Liver (tissue), 9 donors: ENCODE measurements around the gene BDKRB2. TPM values are rescaled to one million over a fixed set of nuclear protein-coding genes. Genes with fewer than 3 reads are reported as not detected.
"Not testable (repeated sequence)": the region's sequence is repeated elsewhere in the genome, so short reads cannot be mapped to it uniquely, and the experiment has no call there.

Experiments used
- DNase-seq: peaks from one replicate; pipeline ENCODE4 v3.0.0-alpha.2; 2017; ENCODE audit warnings: low spot score
- H3K27ac ChIP-seq, 2 donors: one replicate each; pipeline ENCODE4 v1.7.0; 2013; ENCODE audit warnings: inconsistent platforms in 2 of 2, low read length in 2 of 2, control low read depth in 1 of 2, low read depth in 1 of 2, mild to moderate bottlenecking in 1 of 2
- H3K27me3 ChIP-seq, 4 donors: one replicate each; pipeline versions ENCODE4 v1.6.1 to v1.7.0; 2013; ENCODE audit warnings: low read length in 3 of 4, inconsistent platforms in 1 of 4, mild to moderate bottlenecking in 1 of 4, moderate library complexity in 1 of 4; ENCODE audit not compliant: control insufficient read depth in 4 of 4, insufficient read depth in 4 of 4
- H3K36me3 ChIP-seq, 4 donors: one replicate each; pipeline versions ENCODE4 v1.6.1 to v1.7.0; 2013; ENCODE audit warnings: low read length in 3 of 4, mild to moderate bottlenecking in 3 of 4, low read depth in 1 of 4, moderate library complexity in 1 of 4; ENCODE audit not compliant: control insufficient read depth in 4 of 4, insufficient read depth in 3 of 4
- H3K4me1 ChIP-seq, 4 donors: one replicate each; pipeline versions ENCODE4 v1.6.1 to v1.7.0; 2013; ENCODE audit warnings: low read length in 3 of 4, mild to moderate bottlenecking in 3 of 4, moderate library complexity in 1 of 4; ENCODE audit not compliant: control insufficient read depth in 4 of 4, insufficient read depth in 4 of 4
- H3K4me3 ChIP-seq, 3 donors: one replicate each; pipeline versions ENCODE4 v1.6.1 to v1.7.0; 2013; ENCODE audit warnings: low read length in 3 of 3, control low read depth in 1 of 3, low read depth in 1 of 3, mild to moderate bottlenecking in 1 of 3
- H3K9ac ChIP-seq, 2 donors: one replicate each; pipeline ENCODE4 v1.7.0; 2013; ENCODE audit warnings: low read length in 2 of 2, mild to moderate bottlenecking in 2 of 2, moderate library complexity in 2 of 2, control low read depth in 1 of 2, low read depth in 1 of 2
- H3K9me3 ChIP-seq, 4 donors: one replicate each; pipeline versions ENCODE4 v1.6.1 to v1.7.0; 2013; ENCODE audit warnings: low read length in 3 of 4; ENCODE audit not compliant: control insufficient read depth in 4 of 4
- EGR1 ChIP-seq, 2 donors: IDR thresholded peaks; 2 replicates each; pipeline ENCODE4 v1.6.1; 2016 to 2018; ENCODE audit warnings: antibody characterized with exemption in 2 of 2, low read depth in 2 of 2
- FOXA1 ChIP-seq: IDR thresholded peaks from 2 replicates; pipeline ENCODE4 v1.6.1; 2016; ENCODE audit warnings: antibody characterized with exemption
- FOXA2 ChIP-seq: IDR thresholded peaks from 2 replicates; pipeline ENCODE4 v1.6.1; 2016; ENCODE audit warnings: antibody characterized with exemption
- GABPA ChIP-seq, 2 donors: IDR thresholded peaks in 1 of 2; conservative IDR thresholded peaks in 1 of 2; 2 replicates each; pipeline ENCODE4 v1.6.1; 2016; ENCODE audit warnings: antibody characterized with exemption in 2 of 2, mild to moderate bottlenecking in 1 of 2, moderate library complexity in 1 of 2
- HNF4A ChIP-seq, 2 donors: conservative IDR thresholded peaks; 2 replicates each; pipeline ENCODE4 v1.6.1; 2016; ENCODE audit warnings: antibody characterized with exemption in 2 of 2, mild to moderate bottlenecking in 2 of 2
- HNF4G ChIP-seq: IDR thresholded peaks from 2 replicates; pipeline ENCODE4 v1.6.1; 2016; ENCODE audit warnings: antibody characterized with exemption
- JUND ChIP-seq, 2 donors: IDR thresholded peaks; 2 replicates each; pipeline ENCODE4 v1.6.1; 2016; ENCODE audit warnings: antibody characterized with exemption in 2 of 2
- NR2F2 ChIP-seq: IDR thresholded peaks from 2 replicates; pipeline ENCODE4 v1.6.1; 2016; ENCODE audit warnings: antibody characterized with exemption
- RAD21 ChIP-seq, 2 donors: IDR thresholded peaks; 2 replicates each; pipeline ENCODE4 v1.6.1; 2016; ENCODE audit warnings: antibody characterized with exemption in 2 of 2, mild to moderate bottlenecking in 2 of 2
- RXRA ChIP-seq, 2 donors: IDR thresholded peaks; 2 replicates each; pipeline ENCODE4 v1.6.1; 2017 to 2018; ENCODE audit warnings: antibody characterized with exemption in 2 of 2, mild to moderate bottlenecking in 1 of 2
- SP1 ChIP-seq: IDR thresholded peaks from 2 replicates; pipeline ENCODE4 v1.6.1; 2018; ENCODE audit warnings: antibody characterized with exemption, mild to moderate bottlenecking
- TAF1 ChIP-seq: conservative IDR thresholded peaks from 2 replicates; pipeline ENCODE4 v1.6.1; 2016; ENCODE audit warnings: antibody characterized with exemption, mild to moderate bottlenecking
- YY1 ChIP-seq: IDR thresholded peaks from 2 replicates; pipeline ENCODE4 v1.6.1; 2016; ENCODE audit warnings: antibody characterized with exemption, mild to moderate bottlenecking
- WGBS: extraction: QIAGEN DNeasy Blood & Tissue Kit; methylation state at CpG from one replicate; pipeline ENCODE4 v1.1.7; 2013; 5-methylcytosine and 5-hydroxymethylcytosine counted together
- polyA plus RNA-seq, 2 donors: library from polyadenylated mRNA; stranded (reverse) in 1 of 2; unstranded in 1 of 2; fragments of 200-250 nt in 1 of 2; fragments of >200 nt in 1 of 2; fragmentation: Nextera tagmentation in 1 of 2; extraction: Ambion mirVana in 1 of 2; gene quantifications; one replicate each; pipeline versions ENCODE4 v1.2.1 to v1.2.3, GENCODE V29; 2013 to 2015
- total RNA-seq, 2 donors: library from RNA; depleted of rRNA; stranded (reverse); fragments of >200 nt; gene quantifications; one replicate each; pipeline ENCODE4 v1.2.3, GENCODE V29; 2014
- TF ChIP-seq, protein P1 (sequence below): IDR thresholded peaks from 2 replicates; pipeline ENCODE4 v1.6.1; 2016; ENCODE audit warnings: antibody characterized with exemption
- TF ChIP-seq, protein P2 (sequence below): fragments of 150-350 bp; IDR thresholded peaks from 2 replicates; pipeline ENCODE4 v1.5.1; 2017; ENCODE audit warnings: improper control_type of control experiment, low read depth, low read length; ENCODE audit not compliant: missing input control
- TF ChIP-seq, protein P3 (sequence below): IDR thresholded peaks from 2 replicates; pipeline ENCODE4 v1.6.1; 2016; ENCODE audit warnings: antibody characterized with exemption, mild to moderate bottlenecking
- TF ChIP-seq, protein P4 (sequence below): IDR thresholded peaks from 2 replicates; pipeline ENCODE4 v1.6.1; 2016; ENCODE audit warnings: antibody characterized with exemption
- TF ChIP-seq, protein P5 (sequence below): IDR thresholded peaks from 2 replicates; pipeline ENCODE4 v1.6.1; 2016; ENCODE audit warnings: antibody characterized with exemption
- donor health status: healthy.
- donor health status: healthy.
- donor health status: healthy.
- donor health status: healthy.
- donor health status: healthy.

The BDKRB2 gene
- total and polyA plus RNA-seq, 4 donors, result 0.10 to 0.25 (median 0.17) TPM

DNA sequence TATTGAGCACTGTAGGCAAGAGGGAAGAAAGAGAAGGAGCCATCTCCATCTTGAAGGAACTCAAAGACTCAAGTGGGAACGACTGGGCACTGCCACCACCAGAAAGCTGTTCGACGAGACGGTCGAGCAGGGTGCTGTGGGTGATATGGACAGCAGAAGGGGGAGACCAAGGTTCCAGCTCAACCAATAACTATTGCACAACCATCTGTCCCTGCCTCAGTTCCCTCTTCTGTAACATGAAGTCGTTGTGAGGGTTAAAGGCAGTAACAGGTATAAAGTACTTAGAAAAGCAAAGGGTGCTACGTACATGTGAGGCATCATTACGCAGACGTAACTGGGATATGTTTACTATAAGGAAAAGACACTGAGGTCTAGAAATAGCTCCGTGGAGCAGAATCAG lies 37.5 kb downstream of the BDKRB2 start:
- Histone ChIP-seq H3K27ac (no peak overlapping the region), H3K9me3 (no peaks in the 10 kb centered on the region), H3K9ac (no peak overlapping the region), H3K27me3 (peaks cover 0 to 3% (median 0%) of the 10 kb centered on the region in 4 donors), H3K36me3 (no peaks in the 10 kb centered on the region), H3K4me1 (no peaks in the 10 kb centered on the region), H3K4me3 (no peak overlapping the region)
- 87% methylated on average over 10 of the region's 10 CpGs for WGBS
- no peak for DNase-seq
- TF ChIP-seq, protein P1, sequence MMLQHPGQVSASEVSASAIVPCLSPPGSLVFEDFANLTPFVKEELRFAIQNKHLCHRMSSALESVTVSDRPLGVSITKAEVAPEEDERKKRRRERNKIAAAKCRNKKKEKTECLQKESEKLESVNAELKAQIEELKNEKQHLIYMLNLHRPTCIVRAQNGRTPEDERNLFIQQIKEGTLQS, result no peak
- no peak for TF ChIP-seq FOXA1
- no peak for TF ChIP-seq GABPA (IDR thresholded peaks at IDR 0.05 in 1 of 2, conservative IDR thresholded peaks at IDR 0.05 in 1 of 2)
- TF ChIP-seq, protein P2, sequence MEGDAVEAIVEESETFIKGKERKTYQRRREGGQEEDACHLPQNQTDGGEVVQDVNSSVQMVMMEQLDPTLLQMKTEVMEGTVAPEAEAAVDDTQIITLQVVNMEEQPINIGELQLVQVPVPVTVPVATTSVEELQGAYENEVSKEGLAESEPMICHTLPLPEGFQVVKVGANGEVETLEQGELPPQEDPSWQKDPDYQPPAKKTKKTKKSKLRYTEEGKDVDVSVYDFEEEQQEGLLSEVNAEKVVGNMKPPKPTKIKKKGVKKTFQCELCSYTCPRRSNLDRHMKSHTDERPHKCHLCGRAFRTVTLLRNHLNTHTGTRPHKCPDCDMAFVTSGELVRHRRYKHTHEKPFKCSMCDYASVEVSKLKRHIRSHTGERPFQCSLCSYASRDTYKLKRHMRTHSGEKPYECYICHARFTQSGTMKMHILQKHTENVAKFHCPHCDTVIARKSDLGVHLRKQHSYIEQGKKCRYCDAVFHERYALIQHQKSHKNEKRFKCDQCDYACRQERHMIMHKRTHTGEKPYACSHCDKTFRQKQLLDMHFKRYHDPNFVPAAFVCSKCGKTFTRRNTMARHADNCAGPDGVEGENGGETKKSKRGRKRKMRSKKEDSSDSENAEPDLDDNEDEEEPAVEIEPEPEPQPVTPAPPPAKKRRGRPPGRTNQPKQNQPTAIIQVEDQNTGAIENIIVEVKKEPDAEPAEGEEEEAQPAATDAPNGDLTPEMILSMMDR, result no peak
- TF ChIP-seq, protein P3, sequence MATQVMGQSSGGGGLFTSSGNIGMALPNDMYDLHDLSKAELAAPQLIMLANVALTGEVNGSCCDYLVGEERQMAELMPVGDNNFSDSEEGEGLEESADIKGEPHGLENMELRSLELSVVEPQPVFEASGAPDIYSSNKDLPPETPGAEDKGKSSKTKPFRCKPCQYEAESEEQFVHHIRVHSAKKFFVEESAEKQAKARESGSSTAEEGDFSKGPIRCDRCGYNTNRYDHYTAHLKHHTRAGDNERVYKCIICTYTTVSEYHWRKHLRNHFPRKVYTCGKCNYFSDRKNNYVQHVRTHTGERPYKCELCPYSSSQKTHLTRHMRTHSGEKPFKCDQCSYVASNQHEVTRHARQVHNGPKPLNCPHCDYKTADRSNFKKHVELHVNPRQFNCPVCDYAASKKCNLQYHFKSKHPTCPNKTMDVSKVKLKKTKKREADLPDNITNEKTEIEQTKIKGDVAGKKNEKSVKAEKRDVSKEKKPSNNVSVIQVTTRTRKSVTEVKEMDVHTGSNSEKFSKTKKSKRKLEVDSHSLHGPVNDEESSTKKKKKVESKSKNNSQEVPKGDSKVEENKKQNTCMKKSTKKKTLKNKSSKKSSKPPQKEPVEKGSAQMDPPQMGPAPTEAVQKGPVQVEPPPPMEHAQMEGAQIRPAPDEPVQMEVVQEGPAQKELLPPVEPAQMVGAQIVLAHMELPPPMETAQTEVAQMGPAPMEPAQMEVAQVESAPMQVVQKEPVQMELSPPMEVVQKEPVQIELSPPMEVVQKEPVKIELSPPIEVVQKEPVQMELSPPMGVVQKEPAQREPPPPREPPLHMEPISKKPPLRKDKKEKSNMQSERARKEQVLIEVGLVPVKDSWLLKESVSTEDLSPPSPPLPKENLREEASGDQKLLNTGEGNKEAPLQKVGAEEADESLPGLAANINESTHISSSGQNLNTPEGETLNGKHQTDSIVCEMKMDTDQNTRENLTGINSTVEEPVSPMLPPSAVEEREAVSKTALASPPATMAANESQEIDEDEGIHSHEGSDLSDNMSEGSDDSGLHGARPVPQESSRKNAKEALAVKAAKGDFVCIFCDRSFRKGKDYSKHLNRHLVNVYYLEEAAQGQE, result no peak
- TF ChIP-seq, protein P4, sequence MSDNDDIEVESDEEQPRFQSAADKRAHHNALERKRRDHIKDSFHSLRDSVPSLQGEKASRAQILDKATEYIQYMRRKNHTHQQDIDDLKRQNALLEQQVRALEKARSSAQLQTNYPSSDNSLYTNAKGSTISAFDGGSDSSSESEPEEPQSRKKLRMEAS, result no peak
- no peak for TF ChIP-seq NR2F2
- no peak for TF ChIP-seq HNF4G
- TF ChIP-seq FOXA2, result no peak
- TF ChIP-seq RAD21 (IDR thresholded peaks at IDR 0.05), result no peak
- no peak for TF ChIP-seq RXRA (IDR thresholded peaks at IDR 0.05)
- TF ChIP-seq JUND (IDR thresholded peaks at IDR 0.05), result no peak
- no peak for TF ChIP-seq YY1
- no peak for TF ChIP-seq TAF1
- no peak for TF ChIP-seq EGR1 (IDR thresholded peaks at IDR 0.05; ENCODE audit: low read depth in 2 of 2)
- TF ChIP-seq, protein P5, sequence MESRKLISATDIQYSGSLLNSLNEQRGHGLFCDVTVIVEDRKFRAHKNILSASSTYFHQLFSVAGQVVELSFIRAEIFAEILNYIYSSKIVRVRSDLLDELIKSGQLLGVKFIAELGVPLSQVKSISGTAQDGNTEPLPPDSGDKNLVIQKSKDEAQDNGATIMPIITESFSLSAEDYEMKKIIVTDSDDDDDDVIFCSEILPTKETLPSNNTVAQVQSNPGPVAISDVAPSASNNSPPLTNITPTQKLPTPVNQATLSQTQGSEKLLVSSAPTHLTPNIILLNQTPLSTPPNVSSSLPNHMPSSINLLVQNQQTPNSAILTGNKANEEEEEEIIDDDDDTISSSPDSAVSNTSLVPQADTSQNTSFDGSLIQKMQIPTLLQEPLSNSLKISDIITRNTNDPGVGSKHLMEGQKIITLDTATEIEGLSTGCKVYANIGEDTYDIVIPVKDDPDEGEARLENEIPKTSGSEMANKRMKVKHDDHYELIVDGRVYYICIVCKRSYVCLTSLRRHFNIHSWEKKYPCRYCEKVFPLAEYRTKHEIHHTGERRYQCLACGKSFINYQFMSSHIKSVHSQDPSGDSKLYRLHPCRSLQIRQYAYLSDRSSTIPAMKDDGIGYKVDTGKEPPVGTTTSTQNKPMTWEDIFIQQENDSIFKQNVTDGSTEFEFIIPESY, result no peak
- no peak for TF ChIP-seq SP1

DNA sequence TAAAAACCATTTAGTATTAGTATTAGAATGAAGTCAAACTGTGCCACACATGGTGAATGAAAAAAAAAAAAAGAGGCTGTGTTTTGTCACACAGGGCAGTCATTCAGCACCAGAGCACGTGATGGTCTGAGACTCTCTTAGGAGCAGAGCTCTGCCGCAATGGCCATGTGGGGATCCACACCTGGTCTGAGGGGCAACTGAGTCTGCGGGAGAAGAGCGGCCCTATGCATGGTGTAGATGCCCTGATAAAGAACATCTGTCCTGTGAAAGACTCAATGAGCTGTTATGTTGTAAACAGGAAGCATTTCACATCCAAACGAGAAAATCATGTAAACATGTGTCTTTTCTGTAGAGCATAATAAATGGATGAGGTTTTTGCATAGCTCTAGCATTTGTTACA lies 39.1 kb downstream of the BDKRB2 start:
- Histone ChIP-seq H3K9me3 (no peaks in the 10 kb centered on the region), H3K36me3 (no peaks in the 10 kb centered on the region), H3K9ac (no peak overlapping the region), H3K4me1 (no peaks in the 10 kb centered on the region), H3K27ac (no peak overlapping the region), H3K27me3 (peaks cover 0 to 3% (median 0%) of the 10 kb centered on the region in 4 donors), H3K4me3 (no peak overlapping the region)
- 71% methylated on average over 5 of the region's 5 CpGs for WGBS
- no peak for TF ChIP-seq HNF4A (conservative IDR thresholded peaks at IDR 0.05)
- no peak for DNase-seq

DNA sequence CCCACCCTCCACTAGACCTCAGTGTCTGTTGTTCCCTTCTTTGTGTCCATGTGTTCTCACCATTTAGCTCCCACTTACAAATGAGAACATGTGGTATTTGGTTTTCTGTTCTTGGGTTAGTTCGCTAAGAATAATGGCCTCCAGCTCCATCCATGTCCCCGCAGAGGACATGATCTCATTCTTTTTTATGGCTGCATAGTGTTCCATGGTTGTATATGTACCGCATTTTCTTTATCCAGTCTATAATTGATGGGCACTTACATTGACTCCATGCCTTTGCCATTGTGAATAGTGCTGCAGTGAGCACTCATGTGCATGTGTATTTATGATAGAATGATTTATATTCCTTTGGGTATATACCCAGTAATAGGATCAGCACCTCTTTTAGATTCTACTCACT lies 40.4 kb downstream of the BDKRB2 start:
- 94% methylated on average over 3 of the region's 3 CpGs for WGBS
- H3K27me3 ChIP-seq, H3K27ac ChIP-seq, DNase-seq, H3K4me3 ChIP-seq, H3K4me1 ChIP-seq, H3K9me3 ChIP-seq, H3K36me3 ChIP-seq, H3K9ac ChIP-seq: not testable (repeated sequence)
